SU-DHL-6 (cell line): ENCODE results near the gene RIOX2.

Experiments used
- EZH2phosphoT487 ChIP-seq: fragments of 200-600 bp; sonication (generic), shearing (Covaris generic); conservative IDR thresholded peaks from 2 replicates; pipeline ENCODE4 v1.6.1; 2018; ENCODE audit warnings: mild to moderate bottlenecking, antibody characterized with exemption, low read length, moderate library complexity, mixed read lengths
- TF ChIP-seq, protein P1 (sequence below): fragments of 200-600 bp; sonication (generic); IDR thresholded peaks from one replicate; pipeline ENCODE4 v1.5.1; 2017; ENCODE audit warnings: antibody characterized with exemption, mild to moderate bottlenecking, low read length, moderate library complexity; ENCODE audit not compliant: insufficient read depth, poor library complexity, severe bottlenecking

DNA sequence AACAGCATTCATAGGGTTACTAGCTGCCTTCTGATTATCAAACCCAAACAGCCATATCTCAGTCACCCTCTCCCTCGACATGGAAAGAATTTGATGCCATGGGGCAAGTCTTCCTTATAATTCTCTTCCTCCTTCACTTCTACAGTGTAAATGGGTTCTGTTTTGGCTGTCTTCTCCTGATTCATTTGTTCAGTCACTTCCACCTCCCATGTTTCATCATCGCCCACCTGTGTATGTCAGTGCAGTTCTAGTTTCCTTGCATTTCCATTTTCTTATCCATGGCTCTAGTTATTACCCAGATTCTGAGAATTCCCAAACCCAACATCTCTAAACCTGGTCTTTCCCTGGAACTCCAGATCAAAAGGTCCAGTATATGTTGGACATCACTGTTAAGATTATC is 41.0 kb downstream of the RIOX2 start:
- TF ChIP-seq, protein P1, sequence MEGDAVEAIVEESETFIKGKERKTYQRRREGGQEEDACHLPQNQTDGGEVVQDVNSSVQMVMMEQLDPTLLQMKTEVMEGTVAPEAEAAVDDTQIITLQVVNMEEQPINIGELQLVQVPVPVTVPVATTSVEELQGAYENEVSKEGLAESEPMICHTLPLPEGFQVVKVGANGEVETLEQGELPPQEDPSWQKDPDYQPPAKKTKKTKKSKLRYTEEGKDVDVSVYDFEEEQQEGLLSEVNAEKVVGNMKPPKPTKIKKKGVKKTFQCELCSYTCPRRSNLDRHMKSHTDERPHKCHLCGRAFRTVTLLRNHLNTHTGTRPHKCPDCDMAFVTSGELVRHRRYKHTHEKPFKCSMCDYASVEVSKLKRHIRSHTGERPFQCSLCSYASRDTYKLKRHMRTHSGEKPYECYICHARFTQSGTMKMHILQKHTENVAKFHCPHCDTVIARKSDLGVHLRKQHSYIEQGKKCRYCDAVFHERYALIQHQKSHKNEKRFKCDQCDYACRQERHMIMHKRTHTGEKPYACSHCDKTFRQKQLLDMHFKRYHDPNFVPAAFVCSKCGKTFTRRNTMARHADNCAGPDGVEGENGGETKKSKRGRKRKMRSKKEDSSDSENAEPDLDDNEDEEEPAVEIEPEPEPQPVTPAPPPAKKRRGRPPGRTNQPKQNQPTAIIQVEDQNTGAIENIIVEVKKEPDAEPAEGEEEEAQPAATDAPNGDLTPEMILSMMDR, result no peak
- TF ChIP-seq EZH2phosphoT487, result no peak
